ENCODE data around the gene PKIB. TPM values are rescaled to one million over a fixed set of nuclear protein-coding genes. Genes with fewer than 3 reads are reported as not detected.

The PKIB gene
- polyA plus RNA-seq, 6 donors from 2014 or later: 0.53 to 0.68 TPM; not detected in 4

Other genes with a start within 250 kb of the PKIB start
- gene HSF2, start 210.8 kb upstream of the PKIB start, polyA plus RNA-seq (ENCODE audit: low read depth in 6 of 6): 10 to 100 TPM in 3 of 6 donors, 1 to 10 TPM in 3; 6.2 to 15.5 (median 11.1) TPM
- 100 to 1,000 TPM in 1 of 6 donors, 10 to 100 TPM in 5; 78.5 to 121 (median 83.5) TPM for gene SERINC1, start 138.6 kb upstream of the PKIB start, polyA plus RNA-seq (ENCODE audit: low read depth in 6 of 6)
- gene FABP7, start 169.3 kb downstream of the PKIB start, polyA plus RNA-seq (ENCODE audit: low read depth in 6 of 6): not detected
- under 1 TPM in 1 of 6 donors, not detected in 5; 0.19 TPM for gene SMPDL3A, start 178.9 kb downstream of the PKIB start, polyA plus RNA-seq (ENCODE audit: low read depth in 6 of 6)

Data from naive B cell (primary cell).